KOPT-K1 (cell line): ENCODE results near the gene SLC6A2.

Experiments used
- H3K27ac ChIP-seq: fragments of 200-600 bp; sonication (generic); 2 replicates; pipeline ENCODE4 v1.5.1; 2016; ENCODE audit warnings: antibody characterized with exemption, mild to moderate bottlenecking, low read depth, low read length; ENCODE audit not compliant: poor library complexity, severe bottlenecking
- H3K36me3 ChIP-seq: fragments of 200-600 bp; sonication (generic); 2 replicates; pipeline ENCODE4 v1.5.1; 2017; ENCODE audit warnings: antibody characterized with exemption, mild to moderate bottlenecking, low read length, moderate library complexity; ENCODE audit not compliant: insufficient read depth
- H3K9me3 ChIP-seq: fragments of 200-600 bp; sonication (generic); 2 replicates; pipeline ENCODE4 v1.5.1; 2017; ENCODE audit warnings: antibody characterized with exemption, low read length, mild to moderate bottlenecking; ENCODE audit not compliant: insufficient read depth, poor library complexity, severe bottlenecking

SLC6A2 gene

GRCh38 chr16:55640701-55641327 is 15.0 kb upstream of the SLC6A2 start:
- Histone ChIP-seq H3K9me3 (no peaks in the 10 kb centered on the region), H3K36me3 (no peaks in the 10 kb centered on the region), H3K27ac (no peak overlapping the region)

- Histone ChIP-seq H3K36me3 (no peaks in the 10 kb centered on the region), H3K9me3 (no peaks in the 10 kb centered on the region), H3K27ac (no peak overlapping the region)
Measured at GRCh38 chr16:55641430-55642056, 14.2 kb upstream of the SLC6A2 start.

GRCh38 chr16:55642611-55643010 is 13.2 kb upstream of the SLC6A2 start:
- H3K27ac ChIP-seq: no peak overlapping the region
- no peaks in the 10 kb centered on the region for H3K9me3 ChIP-seq
- H3K36me3 ChIP-seq: no peaks in the 10 kb centered on the region

- no peaks in the 10 kb centered on the region for H3K9me3 ChIP-seq
- no peak overlapping the region for H3K27ac ChIP-seq
- H3K36me3 ChIP-seq: no peaks in the 10 kb centered on the region
Measured at GRCh38 chr16:55643161-55643970, 12.4 kb upstream of the SLC6A2 start.

- Histone ChIP-seq H3K27ac (no peak overlapping the region), H3K9me3 (no peaks in the 10 kb centered on the region), H3K36me3 (no peaks in the 10 kb centered on the region)
Measured at GRCh38 chr16:55645986-55646385, 9.8 kb upstream of the SLC6A2 start.

- Histone ChIP-seq H3K27ac (no peak overlapping the region), H3K9me3 (no peaks in the 10 kb centered on the region), H3K36me3 (no peaks in the 10 kb centered on the region)
Measured at GRCh38 chr16:55647343-55647742, 8.4 kb upstream of the SLC6A2 start.

- Histone ChIP-seq H3K36me3 (no peaks in the 10 kb centered on the region), H3K9me3 (no peaks in the 10 kb centered on the region), H3K27ac (no peak overlapping the region)
Measured at GRCh38 chr16:55647798-55648197, 8.0 kb upstream of the SLC6A2 start.

GRCh38 chr16:55651841-55652824 is 3.7 kb upstream of the SLC6A2 start:
- H3K9me3 ChIP-seq: no peaks in the 10 kb centered on the region
- no peaks in the 10 kb centered on the region for H3K36me3 ChIP-seq
- H3K27ac ChIP-seq: no peak overlapping the region

GRCh38 chr16:55653106-55653505 is 2.7 kb upstream of the SLC6A2 start:
- Histone ChIP-seq H3K9me3 (no peaks in the 10 kb centered on the region), H3K27ac (no peak overlapping the region), H3K36me3 (no peaks in the 10 kb centered on the region)

GRCh38 chr16:55655381-55655896 is 349 bp upstream of the SLC6A2 start:
- Histone ChIP-seq H3K9me3 (no peaks in the 10 kb centered on the region), H3K36me3 (no peaks in the 10 kb centered on the region), H3K27ac (no peak overlapping the region)

GRCh38 chr16:55656691-55657092 is 904 bp downstream of the SLC6A2 start:
- Histone ChIP-seq H3K9me3 (no peaks in the 10 kb centered on the region), H3K27ac (no peak overlapping the region), H3K36me3 (no peaks in the 10 kb centered on the region)

GRCh38 chr16:55657616-55658015 is 1.8 kb downstream of the SLC6A2 start:
- no peak overlapping the region for H3K27ac ChIP-seq

GRCh38 chr16:55658898-55659420 is 3.2 kb downstream of the SLC6A2 start:
- no peaks in the 10 kb centered on the region for H3K36me3 ChIP-seq

More at GRCh38 chr16:55657616-55658015, 1.8 kb downstream of the SLC6A2 start:
- no peaks in the 10 kb centered on the region for H3K9me3 ChIP-seq
- no peaks in the 10 kb centered on the region for H3K36me3 ChIP-seq

GRCh38 chr16:55660026-55660425 is 4.2 kb downstream of the SLC6A2 start:
- Histone ChIP-seq H3K27ac (no peak overlapping the region), H3K9me3 (no peaks in the 10 kb centered on the region), H3K36me3 (no peaks in the 10 kb centered on the region)

More at GRCh38 chr16:55658898-55659420, 3.2 kb downstream of the SLC6A2 start:
- Histone ChIP-seq H3K9me3 (no peaks in the 10 kb centered on the region), H3K27ac (no peak overlapping the region)
